Hepatocyte (in vitro differentiated cells): ENCODE measurements around the gene MAGEC3.

ENCODE experiments used
- CTCF ChIP-seq: fragments of 200-600 bp; sonication (generic); IDR thresholded peaks from 2 replicates; pipeline ENCODE4 v1.5.1; 2016; ENCODE audit warnings: antibody characterized with exemption, mild to moderate bottlenecking; ENCODE audit not compliant: poor library complexity
- EZH2 ChIP-seq: fragments of 200-600 bp; sonication (generic); IDR thresholded peaks from 2 replicates; pipeline ENCODE4 v1.6.1; 2016; ENCODE audit warnings: antibody characterized with exemption, mild to moderate bottlenecking, borderline replicate concordance

GRCh38 chrX:141945426-141945825 lies 107.3 kb downstream of the MAGEC3 start:
- TF ChIP-seq CTCF = no peak
- no peak for TF ChIP-seq EZH2
